ENCODE data around the gene UTF1. TPM values are rescaled to one million over a fixed set of nuclear protein-coding genes. Genes with fewer than 3 reads are reported as not detected.

UTF1 gene
- total and polyA plus RNA-seq, 2 of the 8 experiments (the other 6 are each of a cell fraction or from before 2014, with no cell fraction given): 0.47 to 21.8 TPM

DNA sequence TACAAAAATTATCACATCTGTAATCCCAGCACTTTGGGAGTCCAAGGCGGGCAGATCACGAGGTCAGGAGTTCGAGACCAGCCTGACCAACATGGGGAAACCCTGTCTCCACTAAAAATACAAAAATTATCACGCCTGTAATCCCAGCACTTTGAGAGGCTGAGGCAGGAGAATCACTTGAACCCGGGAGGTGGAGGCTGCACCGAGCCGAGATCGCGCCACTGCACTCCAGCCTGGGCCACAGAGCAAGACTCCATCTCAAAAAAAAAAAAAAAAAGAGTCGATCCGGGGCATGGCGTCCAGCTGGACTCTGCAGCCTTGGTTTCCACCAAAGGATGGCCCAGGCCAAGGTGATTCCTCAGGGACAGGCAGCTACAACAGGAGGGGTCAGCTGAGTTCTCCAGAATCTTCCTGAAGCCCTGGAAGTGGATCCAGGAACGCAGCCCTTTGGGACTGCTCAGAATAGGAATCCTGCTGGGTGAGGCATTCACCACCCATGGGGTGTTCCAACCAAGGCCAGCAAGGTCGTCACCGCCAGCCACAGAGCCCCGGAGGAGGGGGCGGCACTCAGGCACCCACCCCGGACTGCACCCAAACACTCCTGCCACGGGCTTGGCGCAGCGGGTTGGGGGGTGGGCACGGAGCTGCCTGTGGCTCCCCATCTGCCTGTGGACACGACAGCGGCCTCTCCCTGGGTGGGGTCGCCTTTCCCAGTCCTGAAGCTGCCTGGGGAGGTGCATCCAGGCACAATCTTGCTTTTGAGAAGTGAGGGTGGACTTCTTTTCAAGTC lies 12.0 kb upstream of the UTF1 start:
- no peak overlapping the region for H4K91ac ChIP-seq (replicated peaks; ENCODE audit: insufficient read length, low read length)
- H3K23me2 ChIP-seq (ENCODE audit: low read depth, low read length): no peaks in the 10 kb centered on the region; the same call in 1 of the 2 replicates
- no peak overlapping the region for H3K4me2 ChIP-seq (ENCODE audit: insufficient read depth in 1 of 2, low read depth in 2 of 2, low read length in 2 of 2)
- DNase-seq (ENCODE audit: low read depth in 1 of 2, low spot score in 2 of 2): no peak
- H3K36me3 ChIP-seq (ENCODE audit: control insufficient read depth in 2 of 4, insufficient read depth in 4 of 4, low read length in 3 of 4): no peaks in the 10 kb centered on the region; a peak in 1 of 8 replicates
- CTCF ChIA-PET (ENCODE audit: partially characterized antibody): interaction anchor here (2.0 to 2.6 kb wide), 2 partner anchors 58 to 75 kb away, joined by 10 to 14 read pairs; partner anchors contain the start of gene KNDC1
- POLR2A ChIA-PET (ENCODE audit: partially characterized antibody): interaction anchor here (1.2 to 1.7 kb wide), 4 partner anchors 7 to 89 kb away, joined by 3 to 8 read pairs (median 3); no protein-coding TSS in a partner anchor
- peak overlapping the region; percentile 6; the same call in 1 of the 2 replicates for H2BK12ac ChIP-seq (ENCODE audit: low read depth, low read length)
- H3K9me3 ChIP-seq (ENCODE audit: insufficient read depth in 2 of 2, low read depth in 1 of 2, low read length in 1 of 2): peaks cover 0 to 4% of the 10 kb centered on the region in 2 experiments; a peak in 1 of 4 replicates
- no peak overlapping the region for H3K4me3 ChIP-seq (ENCODE audit: extremely low read depth in 1 of 4, insufficient read depth in 2 of 4, low read depth in 3 of 4, low read length in 4 of 4)
- no peak overlapping the region for H2AFZ ChIP-seq (ENCODE audit: low read length)
- H3K18ac ChIP-seq (ENCODE audit: extremely low read depth, low read length): no peak overlapping the region
- no peak for FAIRE-seq
- WGBS, 2 experiments (ENCODE audit: extremely low coverage in 1 of 2, insufficient coverage in 1 of 2, insufficient read length in 1 of 2, insufficient replicate concordance in 2 of 2, low coverage in 1 of 2, low lambda C conversion rate in 2 of 2, missing lambda C conversion rate in 1 of 2): 88% methylated on average over 21 of the region's 25 CpGs; no CpG with 5 or more reads in 1 of the 2 experiments
- no peak overlapping the region for H3K14ac ChIP-seq (ENCODE audit: insufficient read length)
- H3K27ac ChIP-seq (ENCODE audit: low read depth, low read length): no peak overlapping the region
- H3K27me3 ChIP-seq (replicated peaks in 1 of 4; ENCODE audit: control insufficient read depth in 3 of 4, extremely low read depth in 1 of 4, insufficient read depth in 3 of 4, low read length in 3 of 4): no peaks in the 10 kb centered on the region
- no peak overlapping the region for H4K5ac ChIP-seq (ENCODE audit: insufficient read length, low read depth, low read length)
- no peak overlapping the region; the same call in 1 of the 2 replicates for H4K8ac ChIP-seq (ENCODE audit: extremely low read depth, insufficient read depth, low read length)
- no peak overlapping the region for H3K56ac ChIP-seq (replicated peaks; ENCODE audit: insufficient read length, low read depth, low read length)
- H3K4ac ChIP-seq (replicated peaks; ENCODE audit: insufficient read length, low read depth, low read length): no peak overlapping the region
- H3K4me1 ChIP-seq (replicated peaks in 1 of 4; ENCODE audit: control insufficient read depth in 3 of 4, insufficient read depth in 4 of 4, low read length in 3 of 4): peaks cover 0 to 15% (median 10%) of the 10 kb centered on the region in 4 experiments; a peak in 6 of 7 replicates
- no peak overlapping the region for H3K23ac ChIP-seq (ENCODE audit: insufficient read length)
- no peak overlapping the region for H2BK15ac ChIP-seq (ENCODE audit: low read length)
- no peak overlapping the region for H2BK120ac ChIP-seq (replicated peaks; ENCODE audit: low read depth, low read length)
- H3K9ac ChIP-seq (replicated peaks in 1 of 4; ENCODE audit: extremely low read depth in 1 of 4, low read depth in 3 of 4, low read length in 3 of 4): no peak overlapping the region
- H2BK20ac ChIP-seq (ENCODE audit: low read length): no peak overlapping the region
- H4K20me1 ChIP-seq (replicated peaks in 1 of 2; ENCODE audit: control insufficient read depth in 1 of 2, insufficient read depth in 2 of 2, low read length in 2 of 2): peaks cover 0 to 3% of the 10 kb centered on the region in 2 experiments
- no peak overlapping the region for H2AK5ac ChIP-seq (ENCODE audit: low read depth, low read length)
- no peak overlapping the region for H2BK5ac ChIP-seq (ENCODE audit: low read depth, low read length)
- no peaks in the 10 kb centered on the region for H3K79me2 ChIP-seq (ENCODE audit: control insufficient read depth in 1 of 2, insufficient read depth in 2 of 2, low read length in 2 of 2)
- no peaks in the 10 kb centered on the region for H3K79me1 ChIP-seq (ENCODE audit: low read depth, low read length)
- TF ChIP-seq, protein P1, sequence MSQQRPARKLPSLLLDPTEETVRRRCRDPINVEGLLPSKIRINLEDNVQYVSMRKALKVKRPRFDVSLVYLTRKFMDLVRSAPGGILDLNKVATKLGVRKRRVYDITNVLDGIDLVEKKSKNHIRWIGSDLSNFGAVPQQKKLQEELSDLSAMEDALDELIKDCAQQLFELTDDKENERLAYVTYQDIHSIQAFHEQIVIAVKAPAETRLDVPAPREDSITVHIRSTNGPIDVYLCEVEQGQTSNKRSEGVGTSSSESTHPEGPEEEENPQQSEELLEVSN (IDR thresholded peaks at IDR 0.05): no peak
- TF ChIP-seq SP4 (IDR thresholded peaks at IDR 0.05; ENCODE audit: low read length) (no peak), EGR1 (IDR thresholded peaks at IDR 0.05; ENCODE audit: borderline replicate concordance, low read depth, low read length) (no peak), TAF1 (IDR thresholded peaks at IDR 0.05; ENCODE audit: low read depth, low read length) (no peak), ZNF274 (IDR thresholded peaks at IDR 0.05; ENCODE audit: borderline replicate concordance, extremely low read depth, low read length) (no peak), TCF12 (IDR thresholded peaks at IDR 0.05; ENCODE audit: low read depth, low read length) (no peak)
- TF ChIP-seq, protein P2, sequence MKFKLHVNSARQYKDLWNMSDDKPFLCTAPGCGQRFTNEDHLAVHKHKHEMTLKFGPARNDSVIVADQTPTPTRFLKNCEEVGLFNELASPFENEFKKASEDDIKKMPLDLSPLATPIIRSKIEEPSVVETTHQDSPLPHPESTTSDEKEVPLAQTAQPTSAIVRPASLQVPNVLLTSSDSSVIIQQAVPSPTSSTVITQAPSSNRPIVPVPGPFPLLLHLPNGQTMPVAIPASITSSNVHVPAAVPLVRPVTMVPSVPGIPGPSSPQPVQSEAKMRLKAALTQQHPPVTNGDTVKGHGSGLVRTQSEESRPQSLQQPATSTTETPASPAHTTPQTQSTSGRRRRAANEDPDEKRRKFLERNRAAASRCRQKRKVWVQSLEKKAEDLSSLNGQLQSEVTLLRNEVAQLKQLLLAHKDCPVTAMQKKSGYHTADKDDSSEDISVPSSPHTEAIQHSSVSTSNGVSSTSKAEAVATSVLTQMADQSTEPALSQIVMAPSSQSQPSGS (IDR thresholded peaks at IDR 0.05; ENCODE audit: low read length): no peak
